GM18907 (cell line): ENCODE results near the gene PRSS16.
"Not testable (repeated sequence)": the region's sequence is repeated elsewhere in the genome, so short reads cannot be mapped to it uniquely, and the experiment has no call there.

ENCODE experiments used
- ATAC-seq: cut with Tn5 transposase; IDR thresholded peaks from one replicate; pipeline ENCODE4 v1.9.1; 2021; ENCODE audit warnings: mild to moderate bottlenecking, moderate library complexity; ENCODE audit not compliant: unreplicated experiment

PRSS16 gene, protein sequence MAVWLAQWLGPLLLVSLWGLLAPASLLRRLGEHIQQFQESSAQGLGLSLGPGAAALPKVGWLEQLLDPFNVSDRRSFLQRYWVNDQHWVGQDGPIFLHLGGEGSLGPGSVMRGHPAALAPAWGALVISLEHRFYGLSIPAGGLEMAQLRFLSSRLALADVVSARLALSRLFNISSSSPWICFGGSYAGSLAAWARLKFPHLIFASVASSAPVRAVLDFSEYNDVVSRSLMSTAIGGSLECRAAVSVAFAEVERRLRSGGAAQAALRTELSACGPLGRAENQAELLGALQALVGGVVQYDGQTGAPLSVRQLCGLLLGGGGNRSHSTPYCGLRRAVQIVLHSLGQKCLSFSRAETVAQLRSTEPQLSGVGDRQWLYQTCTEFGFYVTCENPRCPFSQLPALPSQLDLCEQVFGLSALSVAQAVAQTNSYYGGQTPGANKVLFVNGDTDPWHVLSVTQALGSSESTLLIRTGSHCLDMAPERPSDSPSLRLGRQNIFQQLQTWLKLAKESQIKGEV

DNA sequence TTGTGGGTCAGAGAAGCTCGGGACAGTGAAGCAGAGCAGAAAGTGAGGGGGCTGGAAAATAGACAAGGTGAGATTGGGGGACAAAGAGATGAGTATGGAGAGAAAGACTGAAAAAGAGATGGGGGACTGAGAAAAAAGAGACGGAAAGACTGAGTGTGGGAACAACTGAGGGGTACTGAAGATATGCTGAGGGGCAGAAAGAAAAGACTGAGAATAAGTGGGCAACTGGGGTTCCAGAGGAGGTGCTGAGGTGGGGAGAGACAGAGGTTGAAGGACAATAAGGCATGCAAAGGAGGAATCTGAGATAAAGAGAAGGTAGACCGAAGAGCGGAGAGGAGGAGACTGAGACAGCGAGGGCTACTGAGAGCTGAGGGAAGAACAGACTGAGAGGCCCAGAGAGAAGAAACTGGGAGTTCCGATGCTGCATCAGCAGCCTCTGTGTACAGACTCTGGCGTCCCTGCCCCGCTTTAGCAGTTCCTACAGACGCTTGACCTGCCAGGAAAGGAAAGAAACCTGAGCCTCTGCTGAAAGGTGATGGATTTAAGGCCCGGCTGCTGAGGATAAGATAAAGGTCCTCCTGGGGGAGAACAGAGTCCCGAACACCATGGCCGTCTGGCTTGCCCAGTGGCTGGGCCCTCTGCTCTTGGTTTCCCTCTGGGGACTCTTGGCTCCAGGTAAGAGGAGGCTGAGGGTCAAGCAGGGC lies at the start of gene PRSS16:
PRSS16 (plus strand) TSS at position 569 of the 704 bp plus-strand sequence; CDS start at position 606, 37 bp downstream.
- no peak for ATAC-seq

DNA sequence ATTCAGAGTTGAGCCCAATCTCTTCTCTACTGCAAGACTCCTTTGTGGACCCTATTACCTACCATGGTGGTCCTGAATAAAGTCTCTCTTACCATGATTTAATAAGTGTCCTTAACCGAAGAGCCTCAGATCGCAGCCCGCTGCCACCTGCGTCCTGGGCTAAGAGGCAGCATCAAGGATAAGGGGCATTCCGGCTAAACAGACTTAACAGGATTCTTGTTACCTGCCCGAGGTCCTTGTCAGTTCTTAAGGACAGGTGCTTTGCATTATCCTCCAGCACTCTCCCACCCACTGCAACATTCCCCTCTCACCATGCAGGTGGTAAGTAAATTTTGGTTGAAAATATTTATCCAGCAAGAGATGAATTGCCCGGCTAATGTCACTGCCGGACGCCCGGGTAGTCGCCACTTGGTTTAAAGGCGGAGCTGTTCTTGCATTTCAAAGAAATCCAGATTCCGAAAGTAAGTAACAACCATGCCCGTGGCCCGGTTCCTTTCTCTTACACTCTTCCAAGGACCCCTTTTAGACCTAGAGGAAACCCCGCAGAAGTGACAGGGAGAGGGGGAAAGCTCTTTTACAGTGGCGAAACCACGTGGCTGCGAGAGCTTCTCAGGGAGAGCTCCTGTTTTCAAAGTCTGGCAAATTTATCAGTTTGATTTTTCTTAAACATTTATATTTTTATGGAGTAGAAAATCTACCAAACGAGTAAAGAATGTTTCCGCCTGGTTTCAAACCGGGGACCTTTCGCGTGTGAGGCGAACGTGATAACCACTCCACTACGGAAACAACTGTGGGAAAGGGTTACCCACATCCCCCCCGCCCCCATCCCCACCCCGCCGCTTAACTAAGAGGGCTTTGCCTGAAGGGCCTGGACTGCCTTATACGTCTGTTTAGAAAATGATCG lies 41.9 kb upstream of the PRSS16 start:
- no peak for ATAC-seq

DNA sequence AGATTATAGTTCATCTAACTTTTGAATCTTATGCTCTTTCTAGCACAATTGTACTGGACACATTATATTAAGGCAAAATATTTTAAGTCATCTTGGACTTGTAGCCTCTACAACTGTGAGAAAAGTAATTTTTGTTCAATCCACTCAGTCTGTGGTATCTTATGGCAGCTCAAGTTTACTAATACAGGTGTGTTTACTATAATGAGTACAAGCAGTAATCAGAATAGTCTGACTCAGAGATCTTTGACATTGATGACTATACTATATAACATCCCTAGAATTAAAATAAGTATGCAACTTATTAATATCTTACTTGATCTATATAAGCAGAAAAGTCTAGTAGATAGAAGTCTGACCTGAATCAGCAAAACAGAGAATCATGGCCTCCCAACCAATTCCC lies 40.7 kb upstream of the PRSS16 start:
- no peak for ATAC-seq

DNA sequence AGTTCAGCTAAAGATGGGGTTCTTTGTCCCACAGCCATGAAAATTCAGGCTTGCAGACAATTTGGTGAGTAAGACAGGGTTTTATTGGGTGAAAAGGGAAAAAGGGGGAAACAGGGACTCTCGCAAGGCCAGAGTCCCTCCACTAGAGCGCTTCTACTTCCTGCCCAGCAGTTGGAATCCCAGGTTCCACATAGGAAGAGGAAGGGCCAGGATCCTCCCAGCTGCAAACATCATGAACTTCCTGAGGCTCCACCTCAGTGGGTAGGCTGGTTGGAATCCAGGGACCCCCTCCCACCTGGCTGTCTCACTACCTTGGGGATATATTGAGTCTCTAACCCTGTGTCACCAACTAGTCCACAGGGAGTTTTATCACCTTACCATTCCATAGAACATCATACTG lies 39.5 kb upstream of the PRSS16 start:
- ATAC-seq = no peak

DNA sequence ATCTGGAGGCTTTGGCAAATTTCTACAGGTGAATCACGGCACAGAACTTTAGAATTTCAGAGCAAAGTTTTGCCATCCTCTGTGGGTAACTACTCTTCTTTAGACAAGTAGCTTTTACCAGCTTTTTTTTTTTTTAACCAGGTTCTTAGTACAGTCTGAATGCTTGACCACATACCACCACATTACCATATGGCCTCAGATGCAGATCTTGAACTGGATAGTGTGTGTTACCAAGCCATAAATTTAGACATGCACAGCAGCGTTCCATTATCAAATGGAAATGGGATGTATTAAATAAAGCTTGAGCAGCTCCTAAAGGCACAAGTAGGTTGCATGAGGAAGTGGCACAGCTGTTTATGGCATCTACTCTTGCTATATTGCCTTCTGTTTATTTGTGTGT lies 38.3 kb upstream of the PRSS16 start:
- no peak for ATAC-seq

DNA sequence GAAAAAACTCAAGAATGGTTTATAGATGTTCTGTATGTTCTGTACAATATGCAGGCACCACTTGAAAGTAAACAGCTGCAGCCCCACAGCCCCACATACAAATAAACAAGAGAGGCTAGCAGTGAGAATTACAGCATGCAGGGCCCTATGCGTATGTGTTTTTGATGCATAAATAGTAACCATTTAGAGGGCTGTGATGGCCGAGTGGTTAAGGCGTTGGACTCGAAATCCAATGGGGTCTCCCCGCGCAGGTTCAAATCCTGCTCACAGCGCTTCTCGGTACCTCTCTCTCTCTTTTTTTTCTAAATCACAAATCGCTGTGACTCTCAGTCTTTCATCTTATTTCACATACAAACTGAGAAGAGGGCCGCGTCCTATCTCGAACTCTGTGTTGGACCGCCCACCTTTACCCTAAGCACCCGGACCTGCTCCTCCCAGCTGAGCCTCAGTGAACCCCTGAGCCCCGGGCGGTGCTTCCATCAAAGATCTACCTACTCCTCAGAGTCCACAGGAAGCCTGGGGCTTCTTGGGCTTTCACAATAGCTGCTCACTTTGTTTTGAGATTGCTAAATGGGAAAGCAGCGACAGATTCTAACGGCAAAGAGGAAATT lies 37.7 kb upstream of the PRSS16 start:
- no peak for ATAC-seq

DNA sequence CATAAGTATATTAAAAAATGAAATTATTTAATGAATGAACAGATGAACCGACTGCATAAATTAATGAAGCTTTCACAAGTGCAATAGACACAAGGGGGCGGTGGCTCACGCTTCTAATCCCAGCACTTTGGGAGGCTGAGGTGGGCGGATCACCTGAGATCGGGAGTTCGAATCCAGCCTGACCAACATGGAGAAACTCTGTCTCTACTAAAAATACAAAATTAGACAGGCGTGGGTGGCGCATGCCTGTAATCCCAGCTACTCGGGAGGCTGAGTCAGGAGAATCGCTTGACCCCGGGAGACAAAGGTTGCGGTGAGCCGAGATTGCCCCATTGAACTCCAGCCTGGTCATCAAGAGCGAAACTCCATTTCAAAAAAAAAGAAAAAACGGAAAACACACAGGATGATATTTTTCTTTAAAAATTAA lies 34.4 kb upstream of the PRSS16 start:
- ATAC-seq = not testable (repeated sequence)

DNA sequence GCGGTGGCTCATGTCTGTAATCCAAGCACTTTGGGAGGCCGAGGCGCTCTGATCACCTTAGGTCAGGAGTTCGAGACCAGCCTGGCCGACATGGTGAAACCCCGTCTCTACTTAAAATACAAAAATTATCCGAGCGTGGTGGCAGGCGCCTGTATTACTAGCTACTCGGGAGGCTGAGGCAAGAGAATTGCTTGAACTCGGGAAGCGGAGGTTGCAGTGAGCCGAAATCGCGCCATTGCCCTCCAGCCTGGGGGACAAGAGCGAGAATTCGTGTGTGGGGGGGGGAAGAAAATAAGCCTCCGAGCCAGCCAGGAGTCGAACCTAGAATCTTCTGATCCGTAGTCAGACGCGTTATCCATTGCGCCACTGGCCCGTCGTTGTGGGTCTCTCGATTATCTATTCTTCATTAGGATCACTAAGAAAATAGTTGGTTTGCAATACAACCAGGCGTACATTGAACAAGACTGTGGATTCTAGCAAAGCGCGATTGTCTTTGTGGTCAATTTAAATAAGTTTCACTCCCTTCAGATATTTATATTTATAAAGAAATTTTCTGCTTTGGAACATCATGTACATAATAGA lies 33.9 kb upstream of the PRSS16 start:
- ATAC-seq = no peak

DNA sequence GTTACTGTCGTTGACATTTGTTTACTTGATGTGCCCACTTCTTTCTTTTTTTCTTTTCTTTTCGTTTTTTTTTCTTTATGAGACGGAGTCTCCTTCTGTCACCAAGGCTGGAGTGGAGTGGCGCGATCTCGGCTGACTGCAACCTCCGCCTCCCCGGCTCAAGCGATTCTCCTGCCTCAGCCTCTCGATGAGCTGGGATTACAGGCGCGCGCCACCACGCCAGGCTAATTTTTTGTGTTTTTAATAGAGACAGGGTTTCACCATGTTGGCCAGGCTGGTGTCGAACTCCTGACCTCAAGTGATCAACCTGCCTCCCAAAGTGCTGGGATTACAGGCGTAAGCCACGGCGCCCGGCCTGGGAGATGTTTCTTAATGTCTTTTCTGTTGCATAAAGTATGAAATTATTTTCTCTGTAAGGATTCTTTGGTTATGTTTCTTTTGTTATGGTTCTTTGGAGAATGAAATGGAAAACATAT lies 33.3 kb upstream of the PRSS16 start:
- no peak for ATAC-seq

DNA sequence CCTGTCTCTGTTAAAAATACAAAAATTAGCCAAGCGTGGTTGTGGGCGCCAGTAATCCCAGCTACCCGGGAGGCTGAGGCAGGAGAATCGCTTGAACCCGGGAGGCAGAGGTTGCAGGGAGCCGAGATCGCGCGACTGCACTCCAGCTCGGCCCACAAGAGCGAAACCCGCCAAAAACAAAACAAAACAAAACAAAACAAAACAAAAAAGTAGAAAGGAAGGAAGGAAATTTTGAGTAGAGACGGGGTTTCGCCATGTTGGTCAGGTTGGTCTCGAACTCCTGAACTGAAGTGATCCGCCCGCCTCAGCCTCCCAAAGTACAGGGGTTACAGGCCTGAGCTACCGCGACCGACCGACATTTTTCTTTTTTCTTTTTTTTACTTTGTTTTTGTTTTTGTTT lies 30.6 kb upstream of the PRSS16 start:
- no peak for ATAC-seq

DNA sequence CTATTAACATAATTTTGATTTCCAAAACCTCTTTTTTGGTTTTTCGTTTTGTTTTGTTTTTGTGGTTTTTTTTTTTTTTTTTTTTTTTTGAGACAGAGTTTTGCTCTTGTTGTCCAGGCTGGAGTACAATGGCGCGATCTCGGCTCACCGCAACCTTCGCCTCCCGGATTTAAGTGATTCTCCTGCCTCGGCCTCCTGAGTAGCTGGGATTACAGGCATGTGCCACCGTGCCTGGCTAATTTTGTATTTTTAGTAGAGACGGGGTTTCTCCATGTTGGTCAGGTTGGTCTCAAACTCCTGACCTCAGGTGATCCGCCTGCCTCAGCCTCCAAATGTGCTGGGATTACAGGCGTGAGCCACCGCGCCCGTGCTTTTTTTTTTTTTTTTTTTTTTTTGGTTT lies 24.5 kb upstream of the PRSS16 start:
- not testable (repeated sequence) for ATAC-seq

DNA sequence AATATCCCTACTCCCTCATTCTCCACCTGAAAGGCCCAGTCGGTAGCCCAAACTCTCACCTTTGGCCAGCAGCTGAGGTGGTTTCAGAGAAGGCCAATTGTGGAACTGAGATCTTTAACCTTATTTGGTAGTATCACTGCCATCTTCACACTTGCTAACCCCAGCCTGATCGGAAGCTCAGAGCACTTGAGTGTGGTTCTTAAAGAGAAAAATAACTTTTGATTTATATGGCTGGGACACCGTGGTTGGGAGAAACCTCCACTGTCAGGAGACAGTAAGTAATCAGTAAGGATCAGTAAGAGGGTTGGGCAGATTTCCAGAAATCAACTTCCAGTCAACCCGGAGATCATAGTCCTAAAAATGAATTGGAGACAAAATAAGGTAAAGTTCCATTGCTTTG lies 22.8 kb upstream of the PRSS16 start:
- no peak for ATAC-seq

DNA sequence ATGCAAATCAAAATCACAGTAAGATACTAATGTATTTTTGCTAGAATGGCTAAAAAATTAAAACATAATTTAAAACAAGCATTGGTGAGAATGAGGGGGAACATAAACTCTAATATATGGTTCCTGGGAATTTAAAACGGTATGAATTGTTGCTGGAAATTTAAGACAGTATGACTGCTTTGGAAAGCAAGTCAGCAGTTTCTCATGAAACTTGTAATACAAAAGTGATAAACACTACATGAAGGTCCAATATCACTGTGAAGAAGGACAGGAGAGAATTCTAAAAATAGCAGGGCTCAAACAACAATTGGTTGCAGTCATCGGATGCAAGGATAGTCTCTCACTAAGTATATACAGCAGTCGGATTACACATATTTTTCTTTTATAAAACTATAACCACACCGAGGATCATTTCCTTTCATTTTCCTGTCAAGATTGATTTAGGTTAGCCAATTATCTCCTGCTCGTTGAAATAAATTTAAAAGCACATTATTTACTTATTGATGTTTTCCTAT lies 18.5 kb upstream of the PRSS16 start:
- ATAC-seq = no peak

DNA sequence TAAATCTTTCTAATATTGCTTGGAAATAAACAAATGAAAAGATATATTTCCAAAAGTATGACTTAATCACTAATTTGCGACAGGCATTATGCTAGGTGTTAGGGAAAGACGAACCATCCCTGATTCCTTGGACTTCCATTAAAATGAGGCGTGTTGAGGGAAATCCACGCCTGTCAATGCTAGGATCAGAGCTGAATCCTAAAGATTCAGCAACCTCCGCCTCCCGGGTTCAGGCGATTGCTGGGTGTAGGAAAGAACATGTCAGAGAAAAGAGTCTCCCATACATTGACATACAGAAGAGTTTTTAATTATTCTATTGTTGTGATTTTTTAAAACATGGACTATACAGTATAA lies 16.8 kb upstream of the PRSS16 start:
- no peak for ATAC-seq

DNA sequence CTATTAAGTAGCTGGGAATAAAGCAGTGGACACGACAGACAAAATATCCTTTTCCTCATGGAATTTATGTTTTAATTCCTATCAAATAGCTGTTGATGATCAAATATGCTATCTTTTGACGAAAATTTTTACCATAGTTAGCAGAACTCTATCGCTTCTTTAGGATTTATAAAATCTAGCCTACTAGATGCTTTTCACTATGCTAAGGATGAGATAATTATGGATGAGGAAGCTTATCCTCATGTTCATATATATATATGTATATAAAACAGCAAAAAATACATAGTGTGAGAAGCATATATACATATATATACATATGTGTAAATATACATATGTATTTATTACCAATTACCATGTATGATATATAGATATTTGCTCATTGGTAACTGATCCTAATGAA lies 12.9 kb upstream of the PRSS16 start:
- ATAC-seq = no peak

DNA sequence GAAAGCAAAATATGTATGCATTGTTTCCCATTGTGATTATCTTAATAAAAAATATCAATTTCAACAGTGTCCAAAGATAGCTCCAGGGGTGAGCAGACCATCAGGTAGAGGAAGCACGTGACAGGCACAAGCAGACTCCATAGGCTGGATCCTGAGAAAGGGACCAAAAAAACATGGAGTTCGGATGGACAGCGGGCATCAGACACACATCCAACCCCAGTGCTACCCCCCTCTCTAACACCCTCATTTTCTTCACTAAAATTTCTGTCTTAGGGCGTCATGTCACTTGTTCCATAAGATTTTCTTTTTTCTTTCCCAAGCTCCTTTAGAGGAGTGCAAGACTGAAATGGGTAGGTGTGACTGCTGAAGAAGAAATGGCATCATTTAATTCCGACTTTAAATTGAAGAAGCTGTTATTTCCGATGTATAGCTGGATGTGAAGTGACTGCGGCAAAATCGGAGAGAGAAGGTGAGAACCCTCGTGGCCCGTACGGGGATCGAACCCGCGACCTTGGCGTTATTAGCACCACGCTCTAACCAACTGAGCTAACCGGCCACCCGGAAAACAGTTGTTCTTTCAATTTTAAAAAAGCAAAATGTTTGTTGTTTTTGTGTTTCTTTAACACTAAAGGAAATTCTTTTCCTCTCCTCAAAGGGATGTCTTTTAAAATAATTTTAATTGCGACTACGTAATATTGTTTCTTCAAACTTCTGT lies 10.3 kb upstream of the PRSS16 start:
- ATAC-seq = no peak

DNA sequence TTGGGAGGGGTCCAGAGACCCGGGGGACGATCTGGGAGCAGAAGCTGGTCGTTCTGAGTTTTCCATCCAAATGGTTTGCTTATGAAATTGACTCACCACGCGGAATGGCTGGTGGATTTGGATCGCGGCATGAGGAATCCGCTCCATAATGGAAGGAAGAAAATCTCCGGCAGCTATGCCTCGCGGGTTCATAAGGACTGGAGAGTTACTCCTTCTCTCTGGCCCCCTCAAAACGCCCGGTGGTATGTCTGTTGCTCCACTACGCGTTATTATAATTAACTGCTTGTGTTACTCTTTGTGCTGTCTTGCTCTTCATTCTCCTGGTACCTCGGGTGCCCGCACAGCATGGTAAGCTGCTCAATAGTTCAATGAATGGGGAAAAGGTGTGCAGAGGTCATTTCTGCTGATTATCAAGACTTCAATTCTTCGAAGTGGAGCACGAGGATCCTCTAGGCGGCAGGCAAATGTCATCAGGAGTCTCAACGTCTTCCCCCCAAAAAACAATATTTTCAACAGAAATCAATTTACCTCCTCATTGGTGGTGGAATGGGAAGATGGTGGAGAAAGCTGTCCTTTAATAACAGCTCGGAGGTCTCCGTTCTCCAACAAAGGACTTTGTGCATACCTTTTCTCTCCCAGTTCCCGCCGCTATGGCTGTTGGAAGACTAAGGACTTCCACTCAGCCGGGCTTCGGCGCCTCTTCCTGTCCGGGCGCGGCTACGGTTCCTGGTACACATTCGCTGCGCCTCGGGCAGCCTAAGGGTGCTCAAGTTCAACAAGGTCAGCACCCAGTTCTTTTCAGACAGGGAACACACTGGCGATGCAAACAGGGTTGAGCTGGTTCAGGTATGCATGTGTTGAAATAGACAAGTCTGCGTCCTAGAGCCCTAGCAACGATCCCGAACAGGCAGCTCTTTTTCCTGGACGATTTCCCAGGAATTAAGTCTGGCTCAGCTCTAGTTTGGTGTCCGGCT lies 9.2 kb upstream of the PRSS16 start:
- ATAC-seq = no peak

DNA sequence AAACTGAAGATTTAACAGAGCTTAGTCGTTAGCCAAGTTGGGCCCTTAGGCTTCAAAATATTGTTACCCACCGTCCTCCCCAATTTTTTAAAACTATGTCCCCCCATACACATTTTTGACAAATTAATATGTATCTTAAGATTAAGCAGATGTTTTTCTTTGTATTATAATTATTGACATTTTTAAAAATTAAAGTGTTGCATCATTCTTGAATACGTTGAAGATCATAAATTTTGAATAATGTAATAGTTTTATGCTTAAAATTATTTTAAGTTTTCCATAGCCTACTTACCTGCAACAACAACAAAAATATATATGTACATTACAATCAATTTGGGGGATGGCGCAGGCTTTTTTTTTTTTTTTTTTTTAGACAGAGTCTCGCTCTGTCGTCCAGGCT lies 8.2 kb upstream of the PRSS16 start:
- no peak for ATAC-seq
